GM21529 (cell line): ENCODE data around the gene RAD52.

ENCODE experiments used
- ATAC-seq: cut with Tn5 transposase; IDR thresholded peaks from one replicate; pipeline ENCODE4 v1.9.1; 2021; ENCODE audit not compliant: unreplicated experiment

The RAD52 gene

DNA sequence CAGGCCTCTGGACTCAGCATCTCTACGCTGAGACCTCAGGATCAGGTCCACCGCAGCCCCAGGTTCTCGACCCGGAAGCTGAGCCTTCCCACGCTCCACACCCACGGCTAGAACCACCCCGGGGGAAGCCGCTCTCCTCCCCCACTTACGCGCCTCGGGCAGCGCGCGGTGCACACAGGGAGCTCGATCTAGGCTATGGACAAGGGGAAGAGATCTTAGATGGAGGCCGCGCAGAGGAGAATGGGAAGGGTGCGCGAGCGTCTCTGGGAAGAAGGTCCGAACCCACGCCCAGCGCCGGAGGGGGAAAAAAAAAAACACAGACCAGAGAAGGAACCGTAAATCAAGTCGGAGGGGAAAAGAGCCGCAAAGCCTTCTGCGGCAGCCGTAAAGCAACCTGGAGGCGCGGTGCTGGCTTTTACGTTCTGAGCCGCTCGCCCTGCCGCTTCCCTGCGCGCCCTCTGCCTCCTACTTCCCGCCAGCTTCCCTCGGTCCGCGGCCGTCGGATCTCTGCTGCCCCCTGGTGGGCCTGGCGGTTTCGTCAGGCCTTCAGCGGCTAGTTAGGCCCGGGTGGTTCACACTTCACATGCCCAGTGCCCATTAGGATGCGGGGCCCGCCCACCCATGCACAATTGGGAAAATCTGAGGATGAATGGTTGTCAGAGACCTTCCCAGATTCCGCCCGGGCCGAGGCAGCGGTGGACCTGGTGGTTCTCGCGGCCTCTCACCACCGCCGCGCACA lies at the start of gene RAD52:
TSS of gene RAD52 (minus strand) at position 242 of the 739 bp plus-strand sequence. CDS start 16,636 bp downstream, outside the sequence.
- ATAC-seq: peak; percentile 89

DNA sequence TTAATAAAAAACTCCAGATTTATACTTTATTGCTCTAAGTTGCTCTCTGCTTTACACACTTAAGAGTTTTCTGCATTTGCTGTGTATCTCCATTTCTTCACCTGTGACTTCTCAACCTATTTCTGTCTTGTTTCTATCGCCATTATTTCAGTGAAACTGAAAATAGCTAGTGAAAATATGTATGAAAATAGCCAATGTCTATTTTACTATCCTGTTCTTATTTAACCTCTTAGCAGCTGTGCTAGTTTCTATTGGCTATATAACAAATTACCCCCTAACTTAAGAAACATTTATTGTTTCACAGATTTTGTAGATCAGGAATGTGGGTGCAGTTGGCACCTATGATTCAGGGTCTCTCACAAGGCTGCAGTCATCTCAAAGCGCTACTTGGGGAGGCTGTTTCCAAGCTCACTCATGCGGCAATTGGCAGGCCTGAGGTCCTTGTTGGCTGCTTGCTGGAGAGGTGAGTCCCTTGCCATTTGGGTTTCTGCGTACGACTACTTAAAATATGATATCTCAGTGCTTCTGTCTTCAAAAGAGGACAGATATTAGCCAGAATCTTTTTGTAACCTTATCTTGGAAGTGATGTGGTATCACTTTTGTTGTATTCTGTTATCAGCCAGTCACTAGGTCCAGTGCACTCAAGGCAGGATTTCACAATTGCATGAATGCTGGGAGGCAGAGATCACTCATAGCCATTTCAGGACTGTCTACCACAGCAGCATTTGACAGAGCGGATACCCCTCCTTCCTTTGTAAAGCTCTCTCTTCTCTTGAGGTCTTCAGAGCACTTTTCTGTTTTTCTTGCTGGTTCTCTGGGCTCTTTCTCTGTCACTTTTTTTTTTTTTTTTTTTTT lies 48.8 kb upstream of the RAD52 start:
- ATAC-seq: peak; percentile 83

- ATAC-seq: no peak
These were observed 48.0 kb upstream of the RAD52 start for GRCh38 chr12:997505-997904.

DNA sequence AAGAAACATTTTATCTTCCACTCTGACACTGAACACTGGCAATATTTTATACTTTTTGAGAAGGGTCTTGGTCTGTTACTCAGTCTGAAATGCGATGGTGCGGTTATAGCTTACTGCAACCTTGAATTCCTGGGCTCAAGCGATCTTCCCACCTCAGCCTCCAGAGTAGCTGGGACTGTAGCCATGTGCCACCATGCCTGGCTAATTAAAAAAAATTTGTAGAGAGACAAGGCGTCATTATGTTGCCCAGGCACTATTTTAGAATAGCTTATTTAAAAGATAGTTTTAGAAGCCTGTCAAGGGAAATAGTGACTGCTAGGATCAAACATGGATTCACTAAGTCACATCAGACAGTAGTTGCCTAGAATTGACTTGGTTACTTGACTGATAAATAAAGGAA lies 47.4 kb upstream of the RAD52 start:
- ATAC-seq: no peak

DNA sequence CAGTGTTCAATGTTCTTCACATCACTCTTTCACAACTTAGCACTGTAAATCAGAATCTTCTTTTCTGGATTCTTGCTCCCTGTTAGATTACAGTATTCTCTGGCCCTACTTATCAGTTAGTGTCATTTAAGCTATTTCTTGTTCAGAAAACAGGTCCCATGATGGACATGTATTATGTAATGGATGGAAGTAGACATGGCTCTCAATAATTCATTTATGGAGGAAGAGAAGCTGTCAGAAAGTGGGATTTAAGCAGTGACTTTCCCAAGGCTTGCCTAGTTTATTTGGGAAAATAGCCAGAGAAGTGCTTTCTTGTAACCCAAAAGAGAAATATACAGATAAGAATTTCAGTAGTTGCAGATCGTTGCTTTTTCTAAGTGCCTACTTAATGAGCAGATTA lies 43.2 kb upstream of the RAD52 start:
- no peak for ATAC-seq

DNA sequence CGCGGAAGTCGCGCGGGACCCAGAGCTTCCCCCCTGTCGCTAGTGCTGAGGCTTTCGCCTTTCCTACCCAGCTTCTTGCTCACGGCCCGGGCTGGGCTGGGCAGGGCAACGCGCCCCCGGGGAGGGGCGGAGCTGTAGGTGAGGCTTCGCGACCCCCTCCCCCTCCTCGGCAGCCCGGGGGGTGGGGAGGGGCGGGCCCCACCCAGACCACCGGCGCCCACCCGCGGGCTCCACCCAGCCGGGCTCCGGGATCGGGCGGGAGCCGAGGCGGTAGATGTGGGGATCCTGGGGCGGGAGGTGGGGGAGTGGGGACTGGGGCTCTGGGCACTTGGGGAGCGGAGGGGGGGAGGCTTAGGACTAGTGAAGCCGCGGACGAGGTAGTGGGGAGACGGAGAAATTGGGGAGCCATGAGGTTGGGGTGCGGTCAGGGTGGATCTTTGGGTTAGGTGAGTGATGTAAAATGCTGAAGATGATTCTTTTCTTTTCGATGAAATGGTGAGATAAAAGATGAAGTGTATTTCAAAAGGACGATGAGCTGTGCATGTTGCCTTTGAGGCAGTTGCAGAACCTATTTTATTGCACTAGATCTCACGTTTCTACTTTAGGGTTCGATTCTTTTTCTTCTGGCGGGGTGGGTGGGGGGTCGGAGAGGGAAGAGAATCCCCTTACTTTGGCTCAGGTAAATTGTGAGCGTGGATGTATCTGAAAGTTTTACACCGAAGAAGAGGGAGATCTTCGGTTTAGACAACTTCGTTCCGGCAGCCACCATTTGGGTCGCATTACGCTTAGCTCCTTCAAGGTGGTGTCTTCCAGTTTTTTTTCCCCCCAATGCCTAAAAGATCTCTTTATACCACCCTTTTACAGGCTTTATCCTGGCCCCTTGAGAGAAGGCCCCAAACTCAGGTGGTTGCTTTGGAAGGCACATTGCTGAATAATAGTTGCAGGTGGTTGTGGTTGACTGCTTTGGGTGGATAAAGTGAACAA lies 42.1 kb upstream of the RAD52 start:
- ATAC-seq: no peak

- ATAC-seq: peak; percentile 83
These were observed 41.3 kb upstream of the RAD52 start, which contains the start of gene ERC1 for GRCh38 chr12:990661-991349. TSS of gene ERC1 (plus strand) at chr12:991223. CDS start at chr12:1027904, 36,681 bp downstream.

DNA sequence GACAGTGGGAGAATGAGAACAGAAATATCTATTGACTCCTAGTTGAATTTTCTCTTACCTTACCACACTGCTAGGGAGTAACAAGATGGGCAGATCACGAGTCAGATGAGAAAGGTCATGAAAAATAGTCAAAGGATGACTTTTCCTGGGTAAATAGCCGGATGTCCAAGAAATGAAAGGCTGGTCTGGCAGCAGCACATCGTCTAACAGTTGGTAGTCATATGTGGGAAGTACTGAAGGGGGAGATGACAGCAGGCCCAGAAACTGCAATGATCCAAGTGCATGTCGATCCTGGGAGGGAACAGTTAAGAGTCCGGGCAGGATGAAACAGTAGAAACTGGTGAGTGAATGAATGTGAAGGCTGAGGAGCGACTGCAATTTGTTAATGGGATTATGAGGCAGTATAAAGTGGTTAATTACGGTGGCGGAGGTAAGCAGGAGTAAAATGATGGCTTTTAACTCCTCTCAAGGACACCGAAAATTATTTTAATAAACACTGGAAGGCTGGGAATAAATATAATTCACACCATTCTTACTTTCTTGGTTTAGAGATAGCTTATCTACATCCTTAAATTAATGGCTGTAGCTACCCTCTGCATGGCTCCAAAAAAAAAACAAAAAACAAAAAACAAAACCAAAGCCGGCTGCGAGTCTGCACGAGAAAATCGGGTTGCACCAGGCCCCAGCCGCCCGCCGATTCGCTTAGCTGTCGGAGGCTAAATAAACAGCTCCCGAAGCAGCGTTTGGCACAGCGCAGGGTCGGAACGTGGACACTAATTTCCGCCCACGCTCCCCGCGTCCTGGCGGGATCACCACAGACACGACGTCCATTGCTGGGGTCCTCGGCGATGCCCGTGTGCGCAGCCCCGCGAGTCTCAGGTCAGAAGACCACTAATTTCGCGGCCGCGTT lies 40.5 kb upstream of the RAD52 start:
- peak; percentile 30 for ATAC-seq

- ATAC-seq: no peak
These were observed 39.6 kb upstream of the RAD52 start for GRCh38 chr12:989051-989450.

DNA sequence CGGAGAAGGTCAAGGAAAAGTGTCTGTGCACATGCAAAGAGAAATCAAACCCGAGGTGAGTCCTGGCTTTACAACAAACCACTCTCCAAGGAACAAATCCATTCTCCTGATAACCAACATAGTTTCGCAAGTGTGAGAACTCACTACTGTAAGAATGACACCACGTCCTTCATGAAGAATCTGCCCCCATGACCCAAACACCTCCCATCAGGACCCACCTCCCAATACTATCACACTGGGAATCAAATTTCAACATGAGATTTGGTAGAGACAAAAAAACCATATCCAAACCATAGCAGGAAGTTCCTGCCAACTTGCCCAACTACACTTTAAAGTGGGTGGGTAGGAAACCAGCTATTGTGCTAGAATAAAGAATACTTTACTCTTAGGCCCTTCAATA lies 39.2 kb upstream of the RAD52 start:
- ATAC-seq: no peak

- no peak for ATAC-seq
These were observed 32.5 kb upstream of the RAD52 start for GRCh38 chr12:981961-982360.

DNA sequence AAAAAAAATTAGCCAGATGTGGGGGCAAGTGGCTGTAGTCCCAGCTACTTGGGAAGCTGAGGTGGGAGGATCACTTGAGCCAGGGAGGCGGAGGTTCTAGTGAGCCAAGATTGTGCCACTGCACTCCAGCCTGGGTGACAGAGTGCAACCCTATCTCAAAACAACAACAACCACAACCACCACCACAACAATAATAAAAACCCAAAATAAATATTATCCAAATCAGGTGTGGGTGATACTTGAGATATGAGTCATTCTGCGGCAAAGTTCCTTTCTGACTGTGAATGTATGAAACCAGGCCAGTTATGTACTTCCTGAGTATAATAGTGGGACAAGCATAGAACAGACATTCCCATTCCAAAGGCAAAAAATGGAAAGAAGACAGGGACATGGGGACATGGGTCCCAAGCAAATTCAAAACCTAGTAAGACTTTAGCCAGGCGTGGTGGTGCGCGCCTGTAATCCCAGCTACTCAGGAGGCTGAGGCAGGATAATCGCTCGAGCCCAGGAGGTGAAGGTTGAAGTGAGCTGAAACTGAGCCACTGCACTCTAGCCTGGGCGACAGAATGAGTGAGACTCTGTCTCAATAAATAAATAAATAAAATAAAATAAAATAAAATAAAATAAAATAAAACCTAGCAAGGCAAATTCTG lies 31.8 kb upstream of the RAD52 start:
- no peak for ATAC-seq

DNA sequence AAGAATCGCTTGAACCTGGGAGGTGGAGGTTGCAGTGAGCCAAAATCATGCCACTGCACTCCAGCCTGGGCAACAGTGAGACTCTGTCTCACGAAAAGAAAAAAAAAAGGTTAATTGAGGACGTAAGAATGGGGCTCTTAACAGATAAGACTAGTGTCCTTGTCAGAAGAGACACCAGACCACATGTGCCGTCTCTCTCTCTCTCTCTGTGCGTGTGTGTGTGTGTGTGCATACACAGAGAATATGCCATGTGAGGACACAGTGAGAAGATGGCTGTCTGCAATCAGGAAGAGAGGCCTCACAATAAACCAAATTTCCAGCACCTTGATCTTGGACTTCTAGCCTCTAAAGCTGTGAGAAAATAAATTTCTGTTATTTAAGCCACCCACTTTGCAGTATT lies 29.9 kb upstream of the RAD52 start:
- ATAC-seq: no peak

- ATAC-seq: no peak
These were observed 27.7 kb upstream of the RAD52 start for GRCh38 chr12:977156-977555.

DNA sequence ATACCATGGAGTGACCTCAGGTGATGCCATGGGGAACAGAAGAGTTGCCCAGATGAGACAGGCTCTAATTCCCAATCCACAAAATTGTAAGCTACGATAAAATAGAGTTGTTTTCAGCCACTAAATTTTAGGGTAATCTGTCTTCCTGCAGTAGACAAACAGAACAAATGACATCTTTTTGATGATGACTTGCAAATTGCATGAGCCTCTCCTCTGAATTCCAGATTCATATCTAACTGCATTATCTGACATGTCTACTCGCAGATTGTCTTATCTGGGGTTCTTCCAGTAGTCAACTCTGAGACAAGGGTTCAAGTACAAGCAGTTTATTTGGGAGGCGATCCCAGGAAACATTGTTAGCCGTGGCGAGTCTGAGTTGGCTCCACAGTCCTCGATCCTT lies 27.1 kb upstream of the RAD52 start:
- no peak for ATAC-seq

DNA sequence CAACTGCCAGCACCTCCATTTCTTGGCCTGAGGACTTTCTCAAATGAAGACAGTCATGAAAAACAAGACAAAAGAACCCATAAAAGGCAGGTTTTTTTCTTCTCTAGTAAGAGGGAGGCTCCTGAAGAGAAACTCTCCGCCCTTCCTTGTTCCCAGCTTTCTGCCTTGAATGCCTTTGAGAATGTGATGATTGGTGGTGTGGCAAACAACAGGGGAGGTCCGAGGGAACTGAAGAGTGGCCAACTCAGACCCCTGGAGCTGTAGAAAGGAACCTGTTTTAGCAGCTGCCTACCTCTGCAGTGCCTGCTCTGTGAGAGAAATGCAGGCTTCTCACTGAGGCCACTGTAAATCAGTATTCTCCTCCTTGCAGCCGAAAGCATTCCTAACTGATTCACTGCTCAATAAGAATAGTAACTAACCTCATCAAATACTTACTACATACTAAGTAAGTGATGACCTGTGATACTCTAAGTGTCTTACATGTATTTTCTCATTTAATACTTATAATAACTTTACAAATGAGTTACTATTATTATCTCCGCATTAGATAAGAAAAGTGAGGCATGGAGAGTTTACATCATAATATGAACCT lies 24.9 kb upstream of the RAD52 start:
- ATAC-seq: no peak

GRCh38 chr12:971991-972390 lies 22.5 kb upstream of the RAD52 start:
- no peak for ATAC-seq

DNA sequence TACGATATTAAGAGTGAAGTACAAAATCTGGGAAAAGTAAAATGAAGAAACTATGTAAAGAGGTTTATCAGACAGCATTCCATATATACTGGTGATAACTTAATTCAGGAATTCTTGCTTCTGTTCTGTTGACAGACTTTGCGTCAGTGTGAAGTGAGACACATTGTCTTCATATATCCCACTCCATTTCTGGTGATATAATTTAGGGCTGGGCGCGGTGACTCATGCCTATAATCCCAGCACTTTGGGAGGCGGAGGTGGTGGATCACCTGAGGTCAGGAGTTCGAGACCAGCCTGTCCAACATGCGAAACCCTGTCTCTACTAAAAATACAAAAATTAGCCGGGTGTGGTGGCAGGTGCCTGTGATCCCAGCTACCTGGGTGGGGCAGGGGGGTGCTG lies 20.3 kb upstream of the RAD52 start:
- ATAC-seq: no peak
